GM18951 (cell line): ENCODE results near the gene WASF1.
"Not testable (repeated sequence)": the region's sequence is repeated elsewhere in the genome, so short reads cannot be mapped to it uniquely, and the experiment has no call there.

Experiments
- POLR2A ChIP-seq: IDR thresholded peaks from 4 replicates; pipeline ENCODE4 v1.6.1; 2011; ENCODE audit warnings: mild to moderate bottlenecking; ENCODE audit not compliant: insufficient read length, insufficient read depth; ENCODE audit errors: extremely low read depth
- in situ Hi-C: fragments of 300-500 bp; cut with MboI; formaldehyde crosslinking; loops from one replicate; pipeline ENCODE4 v1.12.0; 2022; ENCODE audit warnings: low sequenced_read_pairs, mixed read lengths, inconsistent platforms; ENCODE audit not compliant: unreplicated experiment

WASF1 gene

GRCh38 chr6:110090876-110091275, 88.6 kb downstream of the WASF1 start:
- in situ Hi-C loops = no loop called here
- TF ChIP-seq POLR2A = no peak

- in situ Hi-C loops = no loop called here
Observed at GRCh38 chr6:110089323-110089722, 90.1 kb downstream of the WASF1 start.

GRCh38 chr6:110085285-110085684, 94.2 kb downstream of the WASF1 start:
- in situ Hi-C loops = no loop called here
- TF ChIP-seq POLR2A = no peak

More at GRCh38 chr6:110089323-110089722, 90.1 kb downstream of the WASF1 start:
- TF ChIP-seq POLR2A = no peak

GRCh38 chr6:110083875-110084585, 95.4 kb downstream of the WASF1 start:
- no peak for TF ChIP-seq POLR2A
- in situ Hi-C loops = no loop called here

- in situ Hi-C loops = no loop called here
- no peak for TF ChIP-seq POLR2A
Observed at GRCh38 chr6:110075406-110075805, 104.1 kb downstream of the WASF1 start.

- in situ Hi-C loops = not testable (repeated sequence)
Observed at GRCh38 chr6:110073474-110073873, 106.0 kb downstream of the WASF1 start.

- in situ Hi-C loops = no loop called here
- TF ChIP-seq POLR2A = no peak
Observed at GRCh38 chr6:110068592-110068967, 110.9 kb downstream of the WASF1 start.

- in situ Hi-C loops = no loop called here
- no peak for TF ChIP-seq POLR2A
Observed at GRCh38 chr6:110067837-110068591, 111.5 kb downstream of the WASF1 start.

- in situ Hi-C loops = no loop called here
- TF ChIP-seq POLR2A = no peak
Observed at GRCh38 chr6:110064744-110065524, 114.5 kb downstream of the WASF1 start.

GRCh38 chr6:110063594-110064263, 115.7 kb downstream of the WASF1 start:
- in situ Hi-C loops = no loop called here
- TF ChIP-seq POLR2A = no peak

GRCh38 chr6:110055387-110055735, 124.1 kb downstream of the WASF1 start:
- in situ Hi-C loops = loop anchor here (10.0 kb wide), 1 partner anchor 319 kb away; no protein-coding TSS in a partner anchor
- no peak for TF ChIP-seq POLR2A

- in situ Hi-C loops = loop anchor here (10.0 kb wide), 1 partner anchor 320 kb away; no protein-coding TSS in a partner anchor
- TF ChIP-seq POLR2A = no peak
Observed at GRCh38 chr6:110054664-110055386, 124.6 kb downstream of the WASF1 start.
